B cell (primary cell): ENCODE measurements around the gene PHF13. TPM values are rescaled to one million over a fixed set of nuclear protein-coding genes. Genes with fewer than 3 reads are reported as not detected.

Experiments
- ATAC-seq: fragments of 200-7000 bp; cut with Tn5 transposase; one replicate; pipeline ENCODE4 v1.10.0; 2021; ENCODE audit warnings: low read depth, mild to moderate bottlenecking, moderate number of reproducible peaks, moderate library complexity
- CTCF ChIA-PET: fragments of 350-600 bp; sonication (Branson Sonifier 250); formaldehyde crosslinking; loops from one replicate; lab custom pipeline; 2021; ENCODE audit warnings: antibody characterized with exemption, inconsistent platforms; lab: Charles Lee
- POLR2A ChIA-PET: fragments of 350-600 bp; sonication (Branson Sonifier 250); formaldehyde crosslinking; loops from one replicate; lab custom pipeline; 2021; ENCODE audit warnings: antibody characterized with exemption; lab: Charles Lee
- DNase-seq: peaks from one replicate; pipeline ENCODE4 v3.0.0; 2013
- H2AFZ ChIP-seq: 2 replicates; pipeline ENCODE4 v1.6.1; 2012; ENCODE audit warnings: mild to moderate bottlenecking, low read depth, low read length; ENCODE audit not compliant: insufficient read depth, poor library complexity, severe bottlenecking
- H3K27ac ChIP-seq, 2 donors: 1 replicate in 1 of 2; 2 replicates in 1 of 2; pipeline ENCODE4 v1.5.1; 2012 to 2013; ENCODE audit warnings: low read length in 2 of 2, mild to moderate bottlenecking in 2 of 2, moderate library complexity in 1 of 2
- H3K27me3 ChIP-seq, 4 experiments: fragments of 200-600 bp in 1 of 4; sonication (generic) in 1 of 4; replicated peaks in 1 of 4; 1 replicate in 2 of 4; 2 replicates in 2 of 4; pipeline versions ENCODE4 v1.6.1 to v1.7.0; 2013 to 2016; ENCODE audit warnings: low read length in 3 of 4, mild to moderate bottlenecking in 2 of 4, mixed read lengths in 1 of 4, moderate library complexity in 1 of 4; ENCODE audit not compliant: insufficient read depth in 4 of 4, control insufficient read depth in 3 of 4; ENCODE audit errors: control extremely low read depth in 1 of 4
- H3K36me3 ChIP-seq, 2 experiments: replicated peaks in 1 of 2; 1 replicate in 1 of 2; 2 replicates in 1 of 2; pipeline versions ENCODE4 v1.6.1 to v1.7.1; 2013; ENCODE audit warnings: low read length in 1 of 2; ENCODE audit not compliant: insufficient read depth in 2 of 2, control insufficient read depth in 1 of 2; ENCODE audit errors: control extremely low read depth in 1 of 2, extremely low read depth in 1 of 2
- H3K4me1 ChIP-seq, 2 donors: fragments of 200-600 bp in 1 of 2; sonication (generic) in 1 of 2; 1 replicate in 1 of 2; 2 replicates in 1 of 2; pipeline versions ENCODE4 v1.5.1 to v1.6.1; 2013 to 2017; ENCODE audit warnings: low read length in 2 of 2; ENCODE audit not compliant: control insufficient read depth in 2 of 2, insufficient read depth in 2 of 2
- H3K4me2 ChIP-seq: replicated peaks from 2 replicates; pipeline ENCODE3; 2012; ENCODE audit warnings: mild to moderate bottlenecking, low read depth, low read length; ENCODE audit not compliant: poor library complexity, severe bottlenecking
- H3K4me3 ChIP-seq, 5 experiments: fragments of 200-600 bp in 1 of 5; sonication (generic) in 1 of 5; 1 replicate in 3 of 5; 2 replicates in 2 of 5; pipeline versions ENCODE4 v1.5.1 to v1.7.0; 2011 to 2016; ENCODE audit warnings: low read length in 4 of 5, mild to moderate bottlenecking in 4 of 5, low read depth in 2 of 5, control low read depth in 1 of 5, moderate library complexity in 1 of 5; ENCODE audit not compliant: insufficient read depth in 1 of 5; ENCODE audit errors: control extremely low read depth in 1 of 5, extremely low read depth in 1 of 5
- H3K79me2 ChIP-seq: fragments of 200-600 bp; sonication (generic); one replicate; pipeline ENCODE4 v1.6.0; 2016; ENCODE audit warnings: low read length; ENCODE audit not compliant: control insufficient read depth, insufficient read depth
- H3K9ac ChIP-seq: fragments of 200-600 bp; sonication (generic); 2 replicates; pipeline ENCODE4 v1.6.1; 2017; ENCODE audit warnings: mild to moderate bottlenecking, low read length, moderate library complexity
- H3K9me3 ChIP-seq, 3 donors: one replicate each; pipeline versions ENCODE4 v1.6.1 to v1.7.1; 2013; ENCODE audit warnings: low read length in 2 of 3; ENCODE audit not compliant: control insufficient read depth in 2 of 3, insufficient read depth in 1 of 3; ENCODE audit errors: control extremely low read depth in 1 of 3
- H4K20me1 ChIP-seq: 2 replicates; pipeline ENCODE4 v1.6.0; 2012; ENCODE audit warnings: mild to moderate bottlenecking, low read length; ENCODE audit not compliant: insufficient read depth, control insufficient read depth, poor library complexity, severe bottlenecking
- H3K27ac Mint-ChIP-seq: one replicate; pipeline ENCODE4 v1.8.0; 2021; ENCODE audit warnings: mixed read lengths
- H3K27me3 Mint-ChIP-seq: one replicate; pipeline ENCODE4 v1.8.0; 2021; ENCODE audit warnings: mixed read lengths
- H3K4me1 Mint-ChIP-seq: one replicate; pipeline ENCODE4 v1.8.0; 2021; ENCODE audit warnings: mixed read lengths
- H3K4me3 Mint-ChIP-seq: one replicate; pipeline ENCODE4 v1.8.0; 2021; ENCODE audit warnings: mixed read lengths
- H3K9me3 Mint-ChIP-seq: one replicate; pipeline ENCODE4 v1.8.0; 2022; ENCODE audit warnings: mixed read lengths; ENCODE audit not compliant: insufficient read depth
- EZH2 ChIP-seq: IDR thresholded peaks from 2 replicates; pipeline ENCODE4 v1.6.1; 2012; ENCODE audit warnings: borderline replicate concordance, low read depth, mild to moderate bottlenecking, moderate library complexity, low read length; ENCODE audit not compliant: insufficient read depth, poor library complexity, severe bottlenecking
- WGBS: methylation state at CpG from one replicate; pipeline ENCODE4 v1.1.5; 2013; ENCODE audit warnings: missing lambda C conversion rate; ENCODE audit not compliant: insufficient coverage; 5-methylcytosine and 5-hydroxymethylcytosine counted together
- intact Hi-C: fragments of 100-400 bp; cut with micrococcal nuclease; formaldehyde crosslinking; loops from one replicate; pipeline ENCODE4 v1.10.0; 2022
- polyA plus RNA-seq: library from polyadenylated mRNA; depleted of rRNA; stranded (reverse); fragments of >200 nt; gene quantifications from 2 replicates; pipeline ENCODE4 v1.2.3, GENCODE V29; 2012
- total RNA-seq, 2 donors: library from RNA; stranded (reverse); fragments of 120-200 nt in 1 of 2; gene quantifications; 1 replicate in 1 of 2; 2 replicates in 1 of 2; pipeline versions ENCODE4 v1.2.3 to v1.2.4, GENCODE V29; 2013 to 2022
- TF ChIP-seq, protein P1 (sequence below): fragments of 200-600 bp; IDR thresholded peaks from one replicate; pipeline ENCODE4 v1.8.0; 2022; ENCODE audit warnings: antibody characterized with exemption, mild to moderate bottlenecking

Gene PHF13
- total and polyA plus RNA-seq, 2 donors (not counting 1 experiment from before 2014, with no cell fraction given): 5.3 to 11.0 TPM

DNA sequence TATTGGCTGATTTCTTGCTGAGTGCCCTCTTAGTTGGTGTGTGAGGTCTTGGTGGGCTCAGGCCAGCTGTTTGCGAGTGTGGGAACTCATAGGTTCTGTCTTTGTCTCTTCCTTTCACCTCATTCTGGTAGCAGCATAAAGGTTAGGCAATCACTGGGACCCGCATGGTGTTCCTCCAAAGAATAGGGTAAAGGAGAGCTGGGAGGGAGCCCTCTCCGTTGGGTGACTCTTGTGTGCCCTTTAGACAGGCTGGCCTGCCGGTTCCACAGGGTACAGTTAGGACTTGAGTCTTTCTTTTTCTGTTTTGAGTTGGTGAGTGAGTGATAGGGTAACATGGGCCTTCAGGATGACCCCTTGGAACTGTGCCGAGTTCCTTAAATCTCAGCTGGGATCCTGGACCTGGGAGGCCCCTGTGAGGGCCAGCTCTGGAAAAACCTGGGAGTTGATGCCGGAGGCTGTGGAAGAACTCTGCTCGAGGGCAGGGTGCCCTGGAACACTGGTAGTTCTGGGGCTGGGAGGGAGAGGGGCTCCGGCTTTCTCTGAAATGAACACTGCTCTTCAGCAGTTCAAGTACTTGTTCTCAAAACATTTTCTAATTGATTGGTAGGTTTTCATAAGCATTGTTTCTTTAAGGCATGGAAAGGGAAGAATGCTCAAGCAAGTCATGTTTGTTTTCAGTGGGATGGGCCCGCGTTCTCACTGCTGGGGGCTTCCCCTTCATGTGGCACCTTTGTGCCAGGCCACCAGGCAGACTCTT, 9.0 kb downstream of the PHF13 start:
- Histone ChIP-seq H3K9ac (no peak overlapping the region), H2AFZ (no peak overlapping the region), H3K36me3 (peaks cover 0 to 12% of the 10 kb centered on the region in 2 experiments), H3K4me1 (peaks cover 13 to 27% of the 10 kb centered on the region in 2 donors), H3K27ac (no peak overlapping the region), H4K20me1 (peaks cover 14% of the 10 kb centered on the region), H3K4me3 (no peak overlapping the region), H3K9me3 (no peaks in the 10 kb centered on the region), H3K79me2 (peaks cover 28% of the 10 kb centered on the region), H3K27me3 (no peaks in the 10 kb centered on the region), H3K4me2 (no peak overlapping the region)
- Mint-ChIP-seq H3K9me3 (no peaks in the 10 kb centered on the region), H3K27me3 (no peaks in the 10 kb centered on the region), H3K4me3 (peak overlapping the region; percentile 26), H3K27ac (no peak overlapping the region), H3K4me1 (peaks cover 25% of the 10 kb centered on the region)
- 98% methylated on average over 7 of the region's 10 CpGs for WGBS
- intact Hi-C loops: no loop called here
- ATAC-seq: no peak
- ChIA-PET POLR2A (no interaction called here), CTCF (interaction anchor here (1.8 to 2.3 kb wide), 2 partner anchors 19 to 68 kb away, joined by 6 to 16 read pairs; partner anchors contain the start of genes KLHL21, NOL9 and TAS1R1)
- DNase-seq: no peak
- TF ChIP-seq, protein P1, sequence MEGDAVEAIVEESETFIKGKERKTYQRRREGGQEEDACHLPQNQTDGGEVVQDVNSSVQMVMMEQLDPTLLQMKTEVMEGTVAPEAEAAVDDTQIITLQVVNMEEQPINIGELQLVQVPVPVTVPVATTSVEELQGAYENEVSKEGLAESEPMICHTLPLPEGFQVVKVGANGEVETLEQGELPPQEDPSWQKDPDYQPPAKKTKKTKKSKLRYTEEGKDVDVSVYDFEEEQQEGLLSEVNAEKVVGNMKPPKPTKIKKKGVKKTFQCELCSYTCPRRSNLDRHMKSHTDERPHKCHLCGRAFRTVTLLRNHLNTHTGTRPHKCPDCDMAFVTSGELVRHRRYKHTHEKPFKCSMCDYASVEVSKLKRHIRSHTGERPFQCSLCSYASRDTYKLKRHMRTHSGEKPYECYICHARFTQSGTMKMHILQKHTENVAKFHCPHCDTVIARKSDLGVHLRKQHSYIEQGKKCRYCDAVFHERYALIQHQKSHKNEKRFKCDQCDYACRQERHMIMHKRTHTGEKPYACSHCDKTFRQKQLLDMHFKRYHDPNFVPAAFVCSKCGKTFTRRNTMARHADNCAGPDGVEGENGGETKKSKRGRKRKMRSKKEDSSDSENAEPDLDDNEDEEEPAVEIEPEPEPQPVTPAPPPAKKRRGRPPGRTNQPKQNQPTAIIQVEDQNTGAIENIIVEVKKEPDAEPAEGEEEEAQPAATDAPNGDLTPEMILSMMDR: no peak
- no peak for TF ChIP-seq EZH2
